ENCODE measurements around the gene KDM6B.

DNA sequence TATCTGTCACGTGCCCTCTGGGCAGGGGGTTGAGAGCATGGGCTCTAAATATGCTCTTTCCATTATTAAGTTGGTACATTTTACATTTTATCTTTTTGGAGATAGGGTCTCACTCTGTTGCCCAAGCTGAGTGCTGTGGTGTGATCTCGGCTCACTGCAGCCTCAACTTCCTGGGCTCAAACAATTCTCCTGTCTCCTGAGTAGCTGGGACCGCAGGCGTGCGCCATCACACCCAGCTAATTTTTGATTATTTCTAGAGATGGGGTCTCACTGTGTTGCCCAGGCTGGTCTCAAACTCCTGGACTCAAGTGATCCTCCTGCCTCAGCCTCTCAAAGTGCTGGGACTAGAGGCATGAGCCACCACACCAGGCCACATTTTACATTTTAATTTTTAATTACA is 43.9 kb upstream of the KDM6B start:
- TF ChIP-seq, protein P1, sequence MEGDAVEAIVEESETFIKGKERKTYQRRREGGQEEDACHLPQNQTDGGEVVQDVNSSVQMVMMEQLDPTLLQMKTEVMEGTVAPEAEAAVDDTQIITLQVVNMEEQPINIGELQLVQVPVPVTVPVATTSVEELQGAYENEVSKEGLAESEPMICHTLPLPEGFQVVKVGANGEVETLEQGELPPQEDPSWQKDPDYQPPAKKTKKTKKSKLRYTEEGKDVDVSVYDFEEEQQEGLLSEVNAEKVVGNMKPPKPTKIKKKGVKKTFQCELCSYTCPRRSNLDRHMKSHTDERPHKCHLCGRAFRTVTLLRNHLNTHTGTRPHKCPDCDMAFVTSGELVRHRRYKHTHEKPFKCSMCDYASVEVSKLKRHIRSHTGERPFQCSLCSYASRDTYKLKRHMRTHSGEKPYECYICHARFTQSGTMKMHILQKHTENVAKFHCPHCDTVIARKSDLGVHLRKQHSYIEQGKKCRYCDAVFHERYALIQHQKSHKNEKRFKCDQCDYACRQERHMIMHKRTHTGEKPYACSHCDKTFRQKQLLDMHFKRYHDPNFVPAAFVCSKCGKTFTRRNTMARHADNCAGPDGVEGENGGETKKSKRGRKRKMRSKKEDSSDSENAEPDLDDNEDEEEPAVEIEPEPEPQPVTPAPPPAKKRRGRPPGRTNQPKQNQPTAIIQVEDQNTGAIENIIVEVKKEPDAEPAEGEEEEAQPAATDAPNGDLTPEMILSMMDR (IDR thresholded peaks at IDR 0.05): no peak
- TF ChIP-seq POLR2A (IDR thresholded peaks at IDR 0.05): no peak
